ENCODE data around the gene FAXC.
"Not testable (repeated sequence)": the region's sequence is repeated elsewhere in the genome, so short reads cannot be mapped to it uniquely, and the experiment has no call there.

FAXC gene

GRCh38 chr6:99338188-99338587, 11.3 kb downstream of the FAXC start:
- DNase-seq, result no peak

- DNase-seq, result not testable (repeated sequence)
Observed at GRCh38 chr6:99335298-99335697, 14.2 kb downstream of the FAXC start.

GRCh38 chr6:99334526-99335127, 14.8 kb downstream of the FAXC start:
- DNase-seq, result peak; percentile 31 to 61

GRCh38 chr6:99333068-99333467, 16.4 kb downstream of the FAXC start:
- no peak for DNase-seq

GRCh38 chr6:99331531-99331930, 17.9 kb downstream of the FAXC start:
- DNase-seq, result no peak

- DNase-seq, result peak; percentile 38 to 43
Observed at GRCh38 chr6:99330159-99330558, 19.3 kb downstream of the FAXC start.

- no peak for DNase-seq
Observed at GRCh38 chr6:99324996-99325395, 24.5 kb downstream of the FAXC start.

- no peak for DNase-seq
Observed at GRCh38 chr6:99318566-99318965, 30.9 kb downstream of the FAXC start.

- DNase-seq, result no peak
Observed at GRCh38 chr6:99312354-99312753, 37.1 kb downstream of the FAXC start.

GRCh38 chr6:99310553-99310952, 38.9 kb downstream of the FAXC start:
- no peak for DNase-seq

- DNase-seq, result no peak
Observed at GRCh38 chr6:99309557-99309956, 39.9 kb downstream of the FAXC start.

- no peak for DNase-seq
Observed at GRCh38 chr6:99308788-99309187, 40.7 kb downstream of the FAXC start.

GRCh38 chr6:99307295-99307907, 42.1 kb downstream of the FAXC start:
- no peak for DNase-seq

- no peak for DNase-seq
Observed at GRCh38 chr6:99306341-99306740, 43.1 kb downstream of the FAXC start.

GRCh38 chr6:99305021-99305554, 44.4 kb downstream of the FAXC start:
- DNase-seq, result peak; percentile 9 to 50

GRCh38 chr6:99297415-99297814, 52.1 kb downstream of the FAXC start:
- no peak for DNase-seq

- no peak for DNase-seq
Observed at GRCh38 chr6:99297006-99297405, 52.5 kb downstream of the FAXC start.

GRCh38 chr6:99296261-99296660, 53.2 kb downstream of the FAXC start:
- no peak for DNase-seq

- no peak for DNase-seq
Observed at GRCh38 chr6:99295276-99295675, 54.2 kb downstream of the FAXC start.

GRCh38 chr6:99294786-99295185, 54.7 kb downstream of the FAXC start:
- no peak for DNase-seq

- DNase-seq, result no peak
Observed at GRCh38 chr6:99289701-99290100, 59.8 kb downstream of the FAXC start.

GRCh38 chr6:99288668-99289067, 60.8 kb downstream of the FAXC start:
- no peak for DNase-seq

GRCh38 chr6:99287523-99287922, 62.0 kb downstream of the FAXC start:
- DNase-seq, result peak in 1 of 2 experiments; percentile 65

GRCh38 chr6:99285881-99286280, 63.6 kb downstream of the FAXC start:
- no peak for DNase-seq

All from NCI-H524 (cell line).